Skin epidermis (tissue), 12 donors: ENCODE measurements around the gene PARD3B.

Source experiments
- H3K27ac ChIP-seq, 21 experiments: fragments of 200-600 bp; sonication (generic) in 11 of 21; one replicate each; pipeline ENCODE4 v1.5.0; 2020; ENCODE audit warnings: mild to moderate bottlenecking in 3 of 21, inconsistent platforms in 2 of 21, moderate library complexity in 2 of 21
- H3K4me3 ChIP-seq, 7 experiments: fragments of 200-600 bp; sonication (generic) in 2 of 7; one replicate each; pipeline ENCODE4 v1.5.0; 2020; ENCODE audit warnings: inconsistent platforms in 2 of 7, mild to moderate bottlenecking in 2 of 7, moderate library complexity in 1 of 7

The PARD3B gene

GRCh38 chr2:205383601-205384000 lies 838.3 kb downstream of the PARD3B start:
- Histone ChIP-seq H3K27ac (no peak overlapping the region), H3K4me3 (no peak overlapping the region)

- no peak overlapping the region for H3K4me3 ChIP-seq
- H3K27ac ChIP-seq: no peak overlapping the region
Observed at GRCh38 chr2:205386109-205386508, 840.8 kb downstream of the PARD3B start.

GRCh38 chr2:205387350-205388055 lies 842.2 kb downstream of the PARD3B start:
- H3K27ac ChIP-seq: no peak overlapping the region
- H3K4me3 ChIP-seq: no peak overlapping the region

- H3K4me3 ChIP-seq: no peak overlapping the region
- no peak overlapping the region for H3K27ac ChIP-seq
Observed at GRCh38 chr2:205390866-205391265, 845.6 kb downstream of the PARD3B start.

- Histone ChIP-seq H3K4me3 (no peak overlapping the region), H3K27ac (no peak overlapping the region)
Observed at GRCh38 chr2:205401511-205401910, 856.2 kb downstream of the PARD3B start.

GRCh38 chr2:205402011-205402410 lies 856.7 kb downstream of the PARD3B start:
- Histone ChIP-seq H3K4me3 (no peak overlapping the region), H3K27ac (no peak overlapping the region)

GRCh38 chr2:205403244-205403825 lies 858.1 kb downstream of the PARD3B start:
- no peak overlapping the region for H3K4me3 ChIP-seq
- H3K27ac ChIP-seq: no peak overlapping the region

- Histone ChIP-seq H3K27ac (peak overlapping the region in 3 of 21 experiments; percentile 5 to 24 (median 17)), H3K4me3 (no peak overlapping the region)
Observed at GRCh38 chr2:205405194-205405593, 859.9 kb downstream of the PARD3B start.

- H3K27ac ChIP-seq: peak overlapping the region in 1 of 21 experiments; percentile 24
- H3K4me3 ChIP-seq: no peak overlapping the region
Observed at GRCh38 chr2:205405752-205406151, 860.5 kb downstream of the PARD3B start.

- Histone ChIP-seq H3K4me3 (no peak overlapping the region), H3K27ac (peak overlapping the region in 1 of 21 experiments; percentile 3)
Observed at GRCh38 chr2:205407984-205408383, 862.7 kb downstream of the PARD3B start.

- Histone ChIP-seq H3K27ac (peak overlapping the region in 1 of 21 experiments; percentile 29), H3K4me3 (no peak overlapping the region)
Observed at GRCh38 chr2:205408696-205409095, 863.4 kb downstream of the PARD3B start.

GRCh38 chr2:205409411-205409810 lies 864.1 kb downstream of the PARD3B start:
- Histone ChIP-seq H3K4me3 (no peak overlapping the region), H3K27ac (peak overlapping the region in 1 of 21 experiments; percentile 29)

- H3K27ac ChIP-seq: no peak overlapping the region
Observed at GRCh38 chr2:205411558-205411957, 866.3 kb downstream of the PARD3B start.

GRCh38 chr2:205424326-205424725 lies 879.1 kb downstream of the PARD3B start:
- no peak overlapping the region for H3K27ac ChIP-seq
- no peak overlapping the region for H3K4me3 ChIP-seq

More at GRCh38 chr2:205411558-205411957, 866.3 kb downstream of the PARD3B start:
- no peak overlapping the region for H3K4me3 ChIP-seq

- Histone ChIP-seq H3K27ac (no peak overlapping the region), H3K4me3 (no peak overlapping the region)
Observed at GRCh38 chr2:205425102-205425501, 879.8 kb downstream of the PARD3B start.

GRCh38 chr2:205427112-205427511 lies 881.8 kb downstream of the PARD3B start:
- no peak overlapping the region for H3K4me3 ChIP-seq

GRCh38 chr2:205428811-205429210 lies 883.5 kb downstream of the PARD3B start:
- H3K4me3 ChIP-seq: no peak overlapping the region
- no peak overlapping the region for H3K27ac ChIP-seq

More at GRCh38 chr2:205427112-205427511, 881.8 kb downstream of the PARD3B start:
- H3K27ac ChIP-seq: no peak overlapping the region

GRCh38 chr2:205435970-205436369 lies 890.7 kb downstream of the PARD3B start:
- Histone ChIP-seq H3K4me3 (no peak overlapping the region), H3K27ac (no peak overlapping the region)

- no peak overlapping the region for H3K4me3 ChIP-seq
Observed at GRCh38 chr2:205438241-205438640, 893.0 kb downstream of the PARD3B start.

GRCh38 chr2:205439621-205440020 lies 894.3 kb downstream of the PARD3B start:
- no peak overlapping the region for H3K27ac ChIP-seq
- H3K4me3 ChIP-seq: no peak overlapping the region

More at GRCh38 chr2:205438241-205438640, 893.0 kb downstream of the PARD3B start:
- H3K27ac ChIP-seq: peak overlapping the region in 1 of 21 experiments; percentile 18

GRCh38 chr2:205441524-205441923 lies 896.2 kb downstream of the PARD3B start:
- Histone ChIP-seq H3K27ac (no peak overlapping the region), H3K4me3 (no peak overlapping the region)
